K562 (cell line): ENCODE measurements around the gene PIGK. TPM values are rescaled to one million over a fixed set of nuclear protein-coding genes. Genes with fewer than 3 reads are reported as not detected.

ENCODE experiments used
- ARID3B ChIP-seq: fragments of 250-450 bp; sonication (Bioruptor Pico); IDR thresholded peaks from 2 replicates; pipeline ENCODE4 v1.4.0; 2020; ENCODE audit warnings: borderline replicate concordance
- CHD1 ChIP-seq: fragments of 200-600 bp; sonication (generic); IDR thresholded peaks from one replicate; pipeline ENCODE4 v1.6.1; 2012; ENCODE audit warnings: mild to moderate bottlenecking, moderate library complexity, low read length, inconsistent platforms
- ELF1 ChIP-seq: fragments of 200-800 bp; sonication (Bioruptor generic); IDR thresholded peaks from 2 replicates; pipeline ENCODE4 v1.6.1; 2016; ENCODE audit warnings: missing genetic modification characterization, missing compliant biosample characterization
- FOSL1 ChIP-seq: fragments of 200-800 bp; sonication (Bioruptor generic); conservative IDR thresholded peaks from 2 replicates; pipeline ENCODE4 v1.6.1; 2016; ENCODE audit warnings: missing genetic modification characterization, missing compliant biosample characterization
- HIVEP1 ChIP-seq: fragments of 250-450 bp; sonication (Bioruptor Pico); IDR thresholded peaks from 2 replicates; pipeline ENCODE4 v1.4.0; 2020; ENCODE audit warnings: mild to moderate bottlenecking
- ILK ChIP-seq: fragments of 450-650 bp; IDR thresholded peaks from 2 replicates; pipeline ENCODE4 v1.6.1; 2016; ENCODE audit warnings: missing genetic modification characterization, low read depth, mild to moderate bottlenecking, missing compliant biosample characterization, moderate library complexity, borderline replicate concordance
- MCM3 ChIP-seq: fragments of 450-650 bp; IDR thresholded peaks from 2 replicates; pipeline ENCODE4 v1.6.1; 2016
- NFIC ChIP-seq: fragments of 450-650 bp; IDR thresholded peaks from 2 replicates; pipeline ENCODE4 v1.6.1; 2017; ENCODE audit warnings: mild to moderate bottlenecking, inconsistent platforms
- OTX1 ChIP-seq: fragments of 450-650 bp; formaldehyde crosslinking; IDR thresholded peaks from 2 replicates; pipeline ENCODE4 v1.4.0; 2022; ENCODE audit warnings: mild to moderate bottlenecking
- RFX1 ChIP-seq: fragments of 450-650 bp; IDR thresholded peaks from 2 replicates; pipeline ENCODE4 v1.6.1; 2016; ENCODE audit warnings: mild to moderate bottlenecking, moderate library complexity
- SMAD3 ChIP-seq: fragments of 450-650 bp; formaldehyde crosslinking; conservative IDR thresholded peaks from 2 replicates; pipeline ENCODE4 v1.4.0; 2020; ENCODE audit warnings: mild to moderate bottlenecking
- UBTF ChIP-seq, 2 experiments: IDR thresholded peaks; 2 replicates each; pipeline ENCODE4 v1.6.1; 2012; ENCODE audit warnings: improper control_type of control experiment in 2 of 2, low read depth in 2 of 2, low read length in 2 of 2, borderline replicate concordance in 1 of 2
- ZKSCAN8 ChIP-seq: fragments of 200-800 bp; sonication (Bioruptor generic); IDR thresholded peaks from 2 replicates; pipeline ENCODE4 v1.6.1; 2016; ENCODE audit warnings: missing genetic modification characterization, missing compliant biosample characterization
- ZNF134 ChIP-seq: fragments of 250-450 bp; sonication (Bioruptor Pico); conservative IDR thresholded peaks from 2 replicates; pipeline ENCODE4 v1.4.0; 2020
- ZNF589 ChIP-seq: fragments of 200-800 bp; sonication (Bioruptor generic); IDR thresholded peaks from 2 replicates; pipeline ENCODE4 v1.6.1; 2016; ENCODE audit warnings: low read depth, missing genetic modification characterization, missing compliant biosample characterization
- ZNF79 ChIP-seq: fragments of 250-450 bp; sonication (Bioruptor Pico); IDR thresholded peaks from 2 replicates; pipeline ENCODE4 v1.4.0; 2020; ENCODE audit warnings: low read depth, mild to moderate bottlenecking, moderate library complexity
- polyA plus RNA-seq, 8 experiments: library from polyadenylated mRNA; depleted of rRNA in 4 of 8; stranded (reverse) in 5 of 8; unstranded in 3 of 8; fragments of >200 nt; fragmentation: Nextera tagmentation in 2 of 8; fragmentation: Illumina TruSeq in 1 of 8; extraction: Ambion mirVana in 2 of 8; extraction: Trizol in 1 of 8; gene quantifications; 2 replicates each; pipeline versions ENCODE4 v1.2.1 to v1.2.3, GENCODE V29; 2011 to 2014; ENCODE audit warnings: inconsistent platforms in 1 of 8, missing spikeins in 1 of 8
- total RNA-seq, 7 experiments: library from RNA; depleted of rRNA in 6 of 7; stranded (reverse); fragments of >200 nt in 6 of 7; fragmentation: Illumina TruSeq in 2 of 7; extraction: Trizol in 2 of 7; gene quantifications; 2 replicates each; pipeline versions ENCODE4 v1.2.1 to v1.2.3, GENCODE V29; 2011 to 2021; ENCODE audit warnings: low replicate concordance in 1 of 7
- TF ChIP-seq, protein P1 (sequence below): fragments of 250-450 bp; sonication (Bioruptor Pico); IDR thresholded peaks from 2 replicates; pipeline ENCODE4 v1.6.1; 2021; ENCODE audit warnings: mild to moderate bottlenecking
- TF ChIP-seq, protein P2 (sequence below): fragments of 450-650 bp; IDR thresholded peaks from 2 replicates; pipeline ENCODE4 v1.6.1; 2017; ENCODE audit warnings: antibody characterized with exemption
- TF ChIP-seq, protein P3 (sequence below): fragments of 450-650 bp; formaldehyde crosslinking; conservative IDR thresholded peaks from 2 replicates; pipeline ENCODE4 v1.4.0; 2022; ENCODE audit warnings: mild to moderate bottlenecking, missing genetic modification characterization

PIGK gene
- total and polyA plus RNA-seq, 9 of the 15 experiments (the other 6 are each of a cell fraction or from before 2014, with no cell fraction given) = 15.7 to 59.5 (median 29.9) TPM

- TF ChIP-seq UBTF (IDR thresholded peaks at IDR 0.05; ENCODE audit: borderline replicate concordance in 1 of 2, low read depth in 2 of 2, low read length in 2 of 2) (peak in 1 of 2 experiments; percentile 21; a peak in 1 of 4 replicates), ZKSCAN8 (CRISPR knock-in tag) (no peak), ILK (tag) (no peak), ELF1 (tag) (no peak), FOSL1 (tag) (no peak), ZNF589 (CRISPR knock-in tag) (no peak), RFX1 (peak; percentile 38; the same call in 1 of the 2 replicates), CHD1 (peak; percentile 42), SMAD3 (CRISPR knock-in tag) (no peak), MCM3 (no peak), HIVEP1 (CRISPR knock-in tag) (no peak), ARID3B (no peak), OTX1 (CRISPR knock-in tag) (no peak), ZNF134 (CRISPR knock-in tag) (no peak), NFIC (no peak), ZNF79 (no peak)
- TF ChIP-seq, protein P1, sequence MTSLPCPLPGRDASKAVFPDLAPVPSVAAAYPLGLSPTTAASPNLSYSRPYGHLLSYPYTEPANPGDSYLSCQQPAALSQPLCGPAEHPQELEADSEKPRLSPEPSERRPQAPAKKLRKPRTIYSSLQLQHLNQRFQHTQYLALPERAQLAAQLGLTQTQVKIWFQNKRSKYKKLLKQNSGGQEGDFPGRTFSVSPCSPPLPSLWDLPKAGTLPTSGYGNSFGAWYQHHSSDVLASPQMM (CRISPR knock-in tag) = no peak
- TF ChIP-seq, protein P2, sequence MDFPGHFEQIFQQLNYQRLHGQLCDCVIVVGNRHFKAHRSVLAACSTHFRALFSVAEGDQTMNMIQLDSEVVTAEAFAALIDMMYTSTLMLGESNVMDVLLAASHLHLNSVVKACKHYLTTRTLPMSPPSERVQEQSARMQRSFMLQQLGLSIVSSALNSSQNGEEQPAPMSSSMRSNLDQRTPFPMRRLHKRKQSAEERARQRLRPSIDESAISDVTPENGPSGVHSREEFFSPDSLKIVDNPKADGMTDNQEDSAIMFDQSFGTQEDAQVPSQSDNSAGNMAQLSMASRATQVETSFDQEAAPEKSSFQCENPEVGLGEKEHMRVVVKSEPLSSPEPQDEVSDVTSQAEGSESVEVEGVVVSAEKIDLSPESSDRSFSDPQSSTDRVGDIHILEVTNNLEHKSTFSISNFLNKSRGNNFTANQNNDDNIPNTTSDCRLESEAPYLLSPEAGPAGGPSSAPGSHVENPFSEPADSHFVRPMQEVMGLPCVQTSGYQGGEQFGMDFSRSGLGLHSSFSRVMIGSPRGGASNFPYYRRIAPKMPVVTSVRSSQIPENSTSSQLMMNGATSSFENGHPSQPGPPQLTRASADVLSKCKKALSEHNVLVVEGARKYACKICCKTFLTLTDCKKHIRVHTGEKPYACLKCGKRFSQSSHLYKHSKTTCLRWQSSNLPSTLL = no peak
- TF ChIP-seq, protein P3, sequence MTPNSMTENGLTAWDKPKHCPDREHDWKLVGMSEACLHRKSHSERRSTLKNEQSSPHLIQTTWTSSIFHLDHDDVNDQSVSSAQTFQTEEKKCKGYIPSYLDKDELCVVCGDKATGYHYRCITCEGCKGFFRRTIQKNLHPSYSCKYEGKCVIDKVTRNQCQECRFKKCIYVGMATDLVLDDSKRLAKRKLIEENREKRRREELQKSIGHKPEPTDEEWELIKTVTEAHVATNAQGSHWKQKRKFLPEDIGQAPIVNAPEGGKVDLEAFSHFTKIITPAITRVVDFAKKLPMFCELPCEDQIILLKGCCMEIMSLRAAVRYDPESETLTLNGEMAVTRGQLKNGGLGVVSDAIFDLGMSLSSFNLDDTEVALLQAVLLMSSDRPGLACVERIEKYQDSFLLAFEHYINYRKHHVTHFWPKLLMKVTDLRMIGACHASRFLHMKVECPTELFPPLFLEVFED (CRISPR knock-in tag) = no peak
These were observed at the start of gene PIGK (continued) for GRCh38 chr1:77219166-77219887.
